ENCODE measurements around the gene CAVIN4.

CAVIN4 gene, protein sequence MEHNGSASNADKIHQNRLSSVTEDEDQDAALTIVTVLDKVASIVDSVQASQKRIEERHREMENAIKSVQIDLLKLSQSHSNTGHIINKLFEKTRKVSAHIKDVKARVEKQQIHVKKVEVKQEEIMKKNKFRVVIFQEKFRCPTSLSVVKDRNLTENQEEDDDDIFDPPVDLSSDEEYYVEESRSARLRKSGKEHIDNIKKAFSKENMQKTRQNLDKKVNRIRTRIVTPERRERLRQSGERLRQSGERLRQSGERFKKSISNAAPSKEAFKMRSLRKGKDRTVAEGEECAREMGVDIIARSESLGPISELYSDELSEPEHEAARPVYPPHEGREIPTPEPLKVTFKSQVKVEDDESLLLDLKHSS

DNA sequence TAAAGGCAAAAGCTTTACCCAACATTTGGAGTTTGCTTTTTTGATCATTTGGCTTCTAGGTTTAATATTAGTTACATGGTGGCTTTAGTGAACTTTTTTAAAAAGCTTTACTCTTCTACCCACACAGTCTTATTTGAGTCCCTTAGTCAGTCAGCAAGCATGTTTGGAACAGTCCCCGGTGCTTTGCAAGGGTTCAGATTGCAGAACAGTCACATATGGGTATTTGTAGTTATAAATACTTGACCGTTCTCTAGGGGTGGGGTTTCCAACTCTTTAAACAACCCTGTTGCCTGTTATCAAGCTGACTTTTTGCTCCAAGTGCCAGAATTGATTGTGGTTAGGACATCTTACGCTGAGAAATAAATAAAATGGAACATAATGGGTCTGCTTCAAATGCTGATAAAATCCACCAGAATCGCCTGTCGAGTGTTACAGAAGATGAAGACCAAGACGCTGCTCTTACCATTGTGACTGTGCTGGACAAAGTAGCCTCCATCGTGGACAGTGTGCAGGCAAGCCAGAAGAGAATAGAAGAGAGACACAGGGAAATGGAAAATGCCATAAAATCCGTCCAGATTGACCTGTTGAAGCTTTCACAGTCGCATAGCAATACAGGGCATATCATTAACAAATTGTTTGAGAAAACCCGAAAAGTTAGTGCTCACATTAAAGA is at the start of gene CAVIN4:
Gene CAVIN4, plus strand, starts transcription at position 304 of the 673 bp plus-strand sequence. Its CDS starts 65 bp downstream, at position 369.
- DNase-seq, result no peak

DNA sequence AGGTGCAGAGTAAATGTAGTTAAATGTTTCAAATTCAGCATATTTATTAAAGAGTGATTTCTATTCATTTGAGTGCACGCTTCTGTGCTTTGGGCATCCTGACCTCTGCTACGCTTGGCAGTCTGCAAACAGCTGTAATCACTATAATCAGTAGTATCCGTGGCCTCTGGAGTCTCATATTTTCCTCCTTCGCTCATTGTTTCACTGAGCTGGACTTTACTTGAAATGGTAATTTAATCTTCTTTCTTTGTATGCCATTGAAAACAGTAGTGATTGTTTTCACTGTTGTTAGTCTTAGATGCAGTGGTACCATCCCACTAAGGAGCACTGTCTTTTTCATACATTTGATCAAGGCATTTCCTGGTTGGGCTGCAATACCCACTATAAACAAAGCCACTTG is 43.5 kb upstream of the CAVIN4 start:
- no peak for DNase-seq

DNA sequence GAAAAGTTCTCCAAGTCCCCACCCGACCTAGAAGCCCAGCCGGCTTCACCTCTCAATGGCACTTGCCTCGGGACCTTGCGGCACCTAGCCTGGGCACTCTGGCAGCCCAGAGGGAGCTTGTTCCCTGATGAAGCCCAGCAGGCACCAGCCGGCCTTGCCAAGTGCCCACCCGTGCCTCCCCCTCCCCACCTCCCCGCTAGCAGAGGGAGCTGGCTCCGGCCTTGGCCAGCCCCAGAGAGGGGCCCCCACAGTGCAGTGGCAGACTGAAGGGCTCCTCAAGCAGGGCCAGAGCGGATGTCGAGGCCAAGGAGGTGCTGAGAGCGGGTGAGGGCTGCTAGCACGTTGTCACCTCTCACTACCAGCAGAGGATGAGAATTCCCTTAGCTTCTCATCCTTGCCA is 37.6 kb upstream of the CAVIN4 start:
- DNase-seq, result no peak

DNA sequence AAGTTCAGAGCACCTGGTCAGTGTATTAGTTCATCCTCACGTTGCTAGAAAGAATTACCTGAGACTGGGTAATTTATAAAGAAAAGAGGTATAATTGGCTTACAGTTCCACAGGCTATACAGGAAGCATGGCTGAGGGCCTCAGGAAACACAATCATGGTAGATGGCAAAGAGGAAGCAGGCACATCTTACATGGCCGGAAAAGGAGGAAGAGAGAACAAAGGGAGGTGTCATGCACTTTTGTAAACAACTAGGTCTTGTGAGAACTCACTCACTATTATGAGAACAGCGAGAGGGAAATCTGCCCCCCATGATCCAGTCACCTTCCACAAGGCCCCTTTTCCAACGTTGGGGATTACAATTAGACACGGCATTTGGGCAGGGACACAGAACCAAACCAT is 28.8 kb upstream of the CAVIN4 start:
- DNase-seq, result no peak

DNA sequence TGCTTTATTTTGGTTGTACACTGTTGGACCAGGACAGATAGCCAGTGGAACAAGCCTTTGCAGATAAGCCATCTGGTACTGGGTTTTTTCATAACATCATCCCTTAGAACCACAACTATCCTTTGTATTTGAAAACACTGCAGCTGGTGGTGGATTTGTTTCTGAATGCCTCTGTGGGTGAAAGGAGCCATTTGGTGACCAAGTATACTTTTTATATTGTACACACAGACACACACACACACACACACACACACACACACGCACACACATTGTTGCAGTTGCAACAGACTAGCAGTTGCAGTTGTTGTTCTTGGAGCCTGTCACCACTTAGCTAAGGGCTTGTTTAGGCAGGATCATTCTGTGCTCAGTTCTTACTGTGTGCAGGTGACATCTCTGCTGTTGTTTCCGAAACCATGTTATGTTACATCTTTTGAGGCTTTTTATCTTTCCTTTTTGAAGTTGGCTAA is 22.9 kb upstream of the CAVIN4 start:
- DNase-seq, result no peak

DNA sequence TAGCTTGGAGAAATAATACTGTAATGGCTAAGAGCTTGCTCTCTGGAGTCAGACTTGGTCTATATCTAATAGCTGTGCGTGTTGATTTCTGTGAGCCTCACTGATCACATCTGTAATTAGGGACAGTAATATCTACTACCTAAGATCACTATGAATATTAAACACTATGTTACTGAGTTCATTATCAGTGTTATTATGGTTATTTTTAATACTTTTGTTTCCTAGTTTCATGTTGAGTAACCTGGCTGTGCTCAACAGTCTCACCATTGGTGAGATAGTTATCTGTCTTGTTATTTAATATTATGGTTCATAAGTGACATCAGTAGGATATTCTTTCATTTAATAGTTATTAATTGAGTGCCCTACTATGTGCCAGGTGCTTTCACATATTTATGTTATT is 22.4 kb upstream of the CAVIN4 start:
- DNase-seq, result no peak

DNA sequence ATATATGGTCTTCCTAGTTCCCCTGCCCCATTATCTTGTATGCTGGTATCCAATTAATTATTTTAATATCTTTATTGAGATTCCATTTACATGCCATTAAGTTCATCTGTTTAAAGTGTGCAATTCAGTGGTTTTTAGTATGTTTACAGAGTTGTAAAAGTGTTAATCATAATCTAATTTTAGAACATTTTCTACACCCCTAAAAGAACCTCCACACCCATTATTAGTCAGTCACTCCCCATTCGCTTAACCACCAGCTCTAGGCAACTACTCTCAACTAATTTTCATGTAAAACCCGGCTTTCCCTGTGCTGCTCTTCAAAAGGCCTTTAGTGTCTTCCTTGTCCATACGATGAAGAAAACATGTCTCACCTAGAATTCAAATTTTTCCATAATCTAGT is 20.8 kb upstream of the CAVIN4 start:
- no peak for DNase-seq

DNA sequence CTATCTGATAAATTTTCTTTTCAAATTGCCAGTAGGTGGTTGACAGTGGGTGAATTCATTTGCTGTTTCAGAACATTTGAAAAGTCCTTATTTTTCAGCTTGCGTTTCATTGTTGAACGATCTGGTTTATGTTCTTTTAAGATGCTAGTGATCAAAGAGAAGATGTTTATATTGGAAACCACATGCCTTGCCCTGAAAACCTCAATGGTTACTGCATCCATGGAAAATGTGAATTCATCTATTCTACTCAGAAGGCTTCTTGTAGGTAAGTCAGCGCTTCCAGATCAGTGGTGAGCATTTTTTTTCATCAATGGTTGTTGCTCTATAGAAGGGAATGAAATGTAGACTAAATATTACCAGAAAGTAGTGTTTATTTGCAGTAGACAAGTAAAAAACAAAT is 16.6 kb upstream of the CAVIN4 start:
- DNase-seq, result no peak

DNA sequence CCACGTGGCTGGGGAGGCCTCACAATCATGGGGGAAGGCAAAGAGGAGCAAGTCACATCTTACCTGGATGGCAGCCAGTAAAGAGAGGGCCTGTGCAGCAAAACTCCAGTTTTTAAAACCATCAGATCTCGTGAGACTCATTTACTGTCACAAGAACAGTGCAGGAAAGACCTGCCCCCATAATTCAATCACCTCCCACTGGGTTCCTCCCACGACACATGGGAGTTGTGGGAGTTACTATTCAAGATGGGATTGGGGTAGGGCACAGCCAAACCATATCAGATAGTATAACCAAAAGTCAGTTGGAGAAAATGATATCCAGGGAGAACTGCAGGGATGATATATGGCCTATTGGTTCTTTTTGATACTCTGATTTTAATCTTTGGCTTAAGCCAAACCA is 10.0 kb upstream of the CAVIN4 start:
- no peak for DNase-seq

DNA sequence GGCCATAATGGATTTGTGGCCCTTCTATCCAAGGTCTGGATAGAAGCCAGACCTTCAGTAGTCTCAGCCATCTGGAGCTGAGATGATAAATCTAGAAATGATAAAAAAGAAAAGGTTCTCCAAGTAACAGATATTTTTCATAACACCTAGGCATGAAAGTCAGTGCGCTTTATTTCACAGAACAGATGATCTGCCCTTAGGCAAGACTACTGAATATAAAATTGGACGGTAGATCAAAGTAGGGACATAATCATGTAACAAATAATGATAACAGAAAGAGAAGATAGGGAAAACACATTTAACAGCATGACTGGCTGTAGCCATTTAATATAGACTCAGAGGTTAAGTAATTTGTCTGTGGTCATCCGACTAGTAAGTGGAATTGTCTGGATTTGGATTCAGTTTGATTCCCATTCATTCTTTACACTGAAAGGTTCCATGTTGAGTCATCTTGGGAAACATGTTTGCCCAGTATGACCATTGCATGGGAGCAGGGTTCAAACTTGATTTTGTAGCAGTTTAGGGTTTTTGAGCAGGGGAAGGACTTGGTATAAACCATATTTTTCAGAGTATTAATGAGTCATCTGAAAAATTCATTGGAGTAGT is 4.1 kb upstream of the CAVIN4 start:
- no peak for DNase-seq

DNA sequence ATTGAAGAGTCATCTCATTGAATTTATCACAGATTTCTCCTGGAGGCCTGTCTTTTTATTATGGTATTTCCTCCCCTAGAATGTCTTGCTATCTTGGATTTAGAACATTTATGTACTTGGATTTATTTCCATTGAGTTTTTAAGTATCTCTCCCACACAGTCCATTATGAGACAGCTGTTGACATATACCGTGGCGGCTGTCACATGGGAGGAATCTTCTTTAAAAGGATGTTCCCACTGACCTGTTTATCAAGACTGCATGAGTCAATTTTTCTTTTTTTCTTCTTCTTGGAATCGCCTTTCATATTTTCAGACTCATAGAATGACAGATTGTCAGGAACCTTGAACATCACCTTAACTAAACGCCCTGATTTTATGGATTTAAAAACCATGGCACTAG is 2.9 kb upstream of the CAVIN4 start:
- no peak for DNase-seq

DNA sequence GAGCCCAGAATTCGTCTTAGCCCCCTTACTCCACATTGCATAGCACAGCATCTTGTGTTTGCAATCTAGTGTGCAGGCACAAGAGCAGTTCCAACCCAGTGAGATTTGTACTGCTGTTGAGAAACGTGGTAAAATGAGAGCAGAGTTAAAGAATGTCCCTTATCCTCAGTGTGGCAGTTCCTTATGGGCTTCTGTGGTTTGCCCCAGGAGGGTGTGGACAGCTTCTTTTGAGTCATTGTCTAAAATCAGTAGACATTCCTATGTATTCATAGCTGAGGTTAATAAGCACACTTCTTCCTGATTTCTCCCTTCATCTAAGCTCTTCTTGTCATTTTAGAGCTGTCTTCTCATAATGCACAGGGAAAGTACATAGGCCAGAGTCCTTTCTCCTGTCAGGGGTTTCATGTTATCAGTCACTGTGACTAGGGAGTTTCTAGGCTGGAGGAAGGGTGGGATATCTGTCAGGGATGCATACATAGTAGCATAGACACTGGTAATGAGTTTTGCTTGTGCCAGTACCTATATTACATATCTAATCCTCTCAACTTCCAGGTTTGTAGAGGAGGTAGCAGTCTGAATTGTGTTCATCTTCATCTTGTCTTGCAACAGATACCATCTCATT is 2.0 kb upstream of the CAVIN4 start:
- no peak for DNase-seq

DNA sequence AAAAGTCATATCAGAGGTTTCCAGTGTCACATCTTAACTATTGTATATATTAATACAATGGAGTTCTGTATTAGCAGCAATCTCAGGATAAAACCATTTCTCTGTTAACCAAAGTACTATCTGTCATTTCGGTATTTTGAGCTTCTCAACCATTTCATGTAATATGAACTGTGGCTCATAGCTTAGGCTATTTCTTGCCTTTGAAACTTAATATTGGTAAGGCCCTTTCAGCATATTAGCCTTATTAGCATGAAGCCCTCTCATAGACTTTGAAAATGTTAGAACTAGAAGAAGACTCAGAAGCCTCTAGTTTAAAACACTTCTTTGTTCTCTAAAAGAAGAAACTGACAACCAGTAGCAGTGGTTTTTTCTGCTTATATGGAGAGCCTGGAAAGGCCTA is 731 bp downstream of the CAVIN4 start:
- DNase-seq, result no peak

DNA sequence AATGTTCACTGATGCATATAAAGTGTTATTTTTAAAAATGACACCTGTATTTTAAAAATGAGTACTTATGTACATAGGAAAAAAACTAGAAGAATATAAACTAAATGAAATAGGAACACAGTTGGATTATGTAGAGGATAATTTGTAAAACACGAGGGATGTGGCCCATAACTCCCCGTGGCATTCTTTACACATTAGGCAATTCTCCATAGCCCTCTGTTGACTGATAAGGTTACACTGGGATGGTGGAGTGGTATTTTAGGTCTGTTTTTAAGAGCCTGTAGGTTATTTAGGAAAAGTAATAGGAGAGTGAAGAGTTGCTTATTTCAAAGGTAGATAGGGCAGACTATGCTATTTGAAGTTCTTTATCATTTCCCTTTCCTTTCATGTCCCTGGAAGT is 1.8 kb downstream of the CAVIN4 start:
- no peak for DNase-seq

DNA sequence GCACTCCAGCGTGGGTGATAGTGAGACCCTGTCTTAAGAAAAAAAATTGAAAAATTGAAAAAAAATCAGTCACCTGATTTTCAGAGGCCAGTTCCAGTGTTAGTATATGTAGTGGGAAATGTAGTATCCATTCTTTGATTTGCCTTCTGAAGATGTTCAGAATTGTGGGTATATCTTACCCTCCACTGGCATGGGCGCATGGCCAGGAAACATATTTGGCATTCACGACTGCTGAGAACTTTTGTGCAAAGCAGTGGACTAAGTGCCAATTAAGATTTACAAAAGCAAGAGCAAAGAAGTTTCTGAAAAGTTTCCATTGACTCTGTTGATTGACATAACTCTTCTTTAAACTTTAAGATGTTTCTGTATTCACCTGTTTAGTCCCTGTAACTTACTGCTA is 2.4 kb downstream of the CAVIN4 start:
- DNase-seq, result no peak

DNA sequence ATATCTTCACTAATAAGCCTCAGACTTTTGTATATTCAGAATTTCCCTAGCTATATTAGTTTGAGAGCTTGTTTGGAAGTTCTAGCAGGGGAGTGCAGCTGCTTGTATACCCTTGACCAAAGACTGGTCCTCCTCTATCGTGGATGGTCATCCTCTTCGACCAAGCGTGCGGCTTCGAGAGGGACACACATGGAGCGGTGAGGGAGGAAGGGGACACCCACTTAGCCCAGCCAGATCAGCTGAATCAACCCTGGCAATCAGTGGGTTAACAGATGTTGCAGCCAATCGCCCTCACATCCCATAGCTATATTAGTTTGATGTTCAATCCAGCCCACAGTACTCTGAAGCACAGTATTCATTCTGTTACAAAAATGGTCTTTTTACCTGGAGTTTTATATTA is 3.2 kb downstream of the CAVIN4 start:
- DNase-seq, result no peak

DNA sequence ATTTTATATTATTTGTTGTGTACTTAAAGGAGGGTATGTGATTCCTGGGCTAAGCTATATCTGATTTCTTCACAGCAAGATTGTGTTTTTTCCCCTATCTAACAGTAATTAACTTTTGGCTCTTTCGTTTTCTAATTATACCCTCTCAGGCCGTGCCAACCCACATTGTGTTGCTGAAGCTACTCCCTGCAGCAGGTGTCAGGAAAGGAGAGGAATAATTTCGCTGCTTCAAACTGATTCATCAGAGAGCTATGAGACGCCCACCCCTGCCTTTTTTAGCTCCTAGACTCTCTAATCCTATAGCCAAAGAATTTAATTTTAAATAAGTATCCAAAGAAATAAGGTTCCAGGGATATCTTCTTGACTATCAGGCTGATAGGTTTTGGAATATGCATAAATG is 3.8 kb downstream of the CAVIN4 start:
- DNase-seq, result no peak

DNA sequence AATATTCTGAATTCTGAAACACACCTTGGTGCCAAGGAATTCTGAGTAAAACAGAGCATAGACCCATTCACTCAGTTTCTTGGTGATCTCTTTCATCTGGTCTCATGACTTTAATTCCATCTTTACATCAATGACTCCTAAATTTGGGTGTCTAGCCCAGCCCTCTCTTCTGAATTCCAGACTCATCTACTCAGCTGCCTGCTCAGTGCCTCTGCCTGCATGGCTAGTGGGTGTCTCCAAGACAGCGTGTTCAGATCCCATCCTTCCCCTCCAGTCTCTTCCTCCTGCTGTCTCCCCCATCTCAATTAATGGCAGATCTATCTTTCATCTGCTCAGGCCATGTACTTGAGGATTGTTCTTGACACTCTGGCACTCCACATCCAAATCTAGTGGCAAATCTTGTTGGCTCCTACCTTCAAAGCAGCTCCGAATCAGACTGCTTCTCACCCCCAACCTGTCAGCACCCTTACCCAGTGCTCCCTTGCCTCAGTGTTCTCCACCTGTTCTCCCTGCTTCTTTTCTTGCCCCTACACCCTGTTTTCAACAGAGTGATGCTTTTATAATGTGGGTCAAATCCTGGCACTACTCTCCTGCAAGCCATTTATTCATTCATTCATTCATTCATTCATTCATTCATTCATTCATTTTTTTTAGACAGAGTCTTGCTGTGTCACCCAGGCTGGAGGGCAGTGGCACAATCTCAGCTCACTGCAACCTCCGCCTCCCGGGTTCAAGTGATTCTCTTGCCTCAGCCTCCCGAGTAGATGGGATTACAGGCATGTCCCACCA is 5.3 kb downstream of the CAVIN4 start:
- no peak for DNase-seq

DNA sequence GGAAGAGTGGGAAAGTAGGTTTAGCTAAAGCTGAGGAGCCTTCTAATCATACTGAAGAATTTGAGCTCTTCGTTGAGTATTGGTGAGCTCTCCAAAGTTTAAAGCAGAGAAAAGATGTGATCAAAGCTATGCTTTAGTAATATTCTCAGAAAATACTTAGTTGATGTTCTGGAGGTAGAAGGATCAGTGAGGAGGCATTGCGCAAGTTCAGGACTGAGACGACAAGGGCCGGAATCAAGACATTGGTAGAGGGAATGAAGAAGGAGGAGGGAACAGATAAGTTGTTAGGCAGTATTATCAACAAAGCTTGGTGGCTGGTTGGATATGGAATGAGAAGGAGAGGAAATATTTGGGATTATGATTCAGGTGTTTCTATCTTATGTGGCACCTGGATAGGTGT is 7.1 kb downstream of the CAVIN4 start:
- no peak for DNase-seq

DNA sequence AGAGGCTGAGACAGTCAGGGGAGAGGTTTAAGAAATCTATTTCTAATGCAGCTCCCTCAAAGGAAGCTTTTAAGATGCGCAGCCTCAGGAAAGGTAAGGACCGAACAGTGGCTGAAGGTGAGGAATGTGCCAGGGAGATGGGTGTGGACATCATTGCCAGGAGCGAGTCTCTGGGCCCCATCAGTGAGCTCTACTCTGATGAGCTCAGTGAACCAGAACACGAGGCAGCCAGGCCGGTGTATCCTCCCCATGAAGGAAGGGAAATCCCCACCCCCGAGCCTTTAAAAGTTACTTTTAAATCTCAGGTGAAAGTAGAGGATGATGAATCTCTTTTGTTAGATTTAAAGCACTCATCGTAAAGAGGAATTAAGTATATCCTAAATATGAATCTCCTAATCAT is 8.2 kb downstream of the CAVIN4 start:
- DNase-seq, result no peak

DNA sequence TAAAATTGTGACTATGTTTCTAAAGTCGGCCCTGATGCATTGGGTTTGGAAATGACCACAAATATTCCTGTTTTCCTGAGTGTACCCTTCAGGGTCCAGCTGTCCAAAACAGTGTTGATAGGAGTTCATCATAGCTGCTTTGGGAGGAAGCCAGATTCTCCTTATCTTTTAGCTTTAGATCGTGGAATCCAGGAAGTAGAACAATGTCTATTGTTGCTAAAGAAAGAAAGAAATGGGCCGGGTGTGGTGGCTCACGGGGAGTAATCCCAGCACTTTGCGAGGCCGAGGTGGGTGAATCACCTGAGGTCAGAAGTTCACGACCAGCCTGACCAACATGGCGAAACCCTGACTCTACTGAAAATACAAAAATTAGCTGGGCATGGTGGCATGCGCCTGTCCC is 9.5 kb downstream of the CAVIN4 start:
- DNase-seq, result no peak

DNA sequence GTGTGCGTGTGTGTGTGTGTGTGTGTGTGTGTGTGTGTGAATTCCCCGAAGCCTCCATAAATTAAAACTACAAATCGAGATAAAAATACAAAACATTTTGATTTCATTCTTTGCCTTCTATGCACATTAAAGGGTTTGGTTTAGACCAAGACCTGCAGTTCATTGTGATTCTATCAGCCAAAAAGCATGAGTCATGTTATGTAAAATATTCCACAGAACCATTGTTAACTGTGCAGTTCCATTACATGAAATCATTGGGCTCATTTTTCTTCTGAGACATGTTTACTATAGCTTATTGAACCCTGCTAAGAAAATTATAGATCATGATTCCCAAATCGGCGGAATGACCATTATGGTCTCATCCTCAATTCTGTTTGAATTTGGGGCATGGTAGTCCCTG is 11.7 kb downstream of the CAVIN4 start:
- DNase-seq, result no peak

DNA sequence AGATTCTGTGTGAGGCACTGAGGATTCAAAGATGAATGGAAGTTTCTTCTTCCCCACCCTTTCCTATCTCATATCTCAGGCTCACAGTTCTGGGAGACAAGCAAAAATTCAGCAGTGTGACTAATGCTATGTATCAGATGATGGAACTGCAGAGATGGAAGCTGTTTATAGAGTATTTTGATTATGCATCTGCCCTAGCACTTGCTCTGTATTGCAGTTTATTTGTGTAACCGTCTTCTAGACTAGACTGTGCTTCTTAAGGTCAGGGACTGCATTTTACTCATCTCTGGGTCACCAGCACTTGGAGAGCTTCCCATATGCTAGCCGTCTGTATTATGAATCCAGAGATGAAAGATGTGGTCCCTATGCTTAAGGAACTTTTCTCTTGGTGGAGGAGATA is 12.6 kb downstream of the CAVIN4 start:
- no peak for DNase-seq
